Measurements from ENCODE around the gene POPDC2. TPM values are rescaled to one million over a fixed set of nuclear protein-coding genes. Genes with fewer than 3 reads are reported as not detected.

POPDC2 gene
- total and polyA plus RNA-seq, 8 donors = 1.3 to 6.6 (median 4.8) TPM

DNA sequence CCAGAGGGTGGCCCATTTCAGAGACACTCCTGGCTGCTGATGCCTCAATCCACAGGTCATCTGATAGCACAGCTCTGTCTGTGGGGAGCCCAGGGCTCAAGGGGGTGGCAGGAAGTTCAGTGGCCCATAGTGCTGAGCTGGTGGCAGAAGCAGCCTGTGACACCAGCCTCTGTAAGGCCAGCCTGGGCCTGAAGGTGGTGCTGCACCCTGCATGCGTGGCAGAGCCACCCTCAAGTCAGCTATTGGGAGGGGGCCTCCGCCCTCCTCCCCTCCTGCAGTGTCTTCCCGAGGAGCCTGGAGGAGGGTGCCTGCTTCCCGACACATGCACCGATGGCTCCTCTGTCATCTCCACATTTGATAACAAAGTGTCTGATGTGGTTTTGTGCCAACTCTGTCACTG, 59.7 kb downstream of the POPDC2 start:
- no peaks in the 10 kb centered on the region for H3K36me3 ChIP-seq
- no peaks in the 10 kb centered on the region for H3K27me3 ChIP-seq
- DNase-seq = peak in 1 of 4 donors; percentile 70
- no peak overlapping the region for H3K4me3 ChIP-seq
- TF ChIP-seq, protein P1, sequence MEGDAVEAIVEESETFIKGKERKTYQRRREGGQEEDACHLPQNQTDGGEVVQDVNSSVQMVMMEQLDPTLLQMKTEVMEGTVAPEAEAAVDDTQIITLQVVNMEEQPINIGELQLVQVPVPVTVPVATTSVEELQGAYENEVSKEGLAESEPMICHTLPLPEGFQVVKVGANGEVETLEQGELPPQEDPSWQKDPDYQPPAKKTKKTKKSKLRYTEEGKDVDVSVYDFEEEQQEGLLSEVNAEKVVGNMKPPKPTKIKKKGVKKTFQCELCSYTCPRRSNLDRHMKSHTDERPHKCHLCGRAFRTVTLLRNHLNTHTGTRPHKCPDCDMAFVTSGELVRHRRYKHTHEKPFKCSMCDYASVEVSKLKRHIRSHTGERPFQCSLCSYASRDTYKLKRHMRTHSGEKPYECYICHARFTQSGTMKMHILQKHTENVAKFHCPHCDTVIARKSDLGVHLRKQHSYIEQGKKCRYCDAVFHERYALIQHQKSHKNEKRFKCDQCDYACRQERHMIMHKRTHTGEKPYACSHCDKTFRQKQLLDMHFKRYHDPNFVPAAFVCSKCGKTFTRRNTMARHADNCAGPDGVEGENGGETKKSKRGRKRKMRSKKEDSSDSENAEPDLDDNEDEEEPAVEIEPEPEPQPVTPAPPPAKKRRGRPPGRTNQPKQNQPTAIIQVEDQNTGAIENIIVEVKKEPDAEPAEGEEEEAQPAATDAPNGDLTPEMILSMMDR (IDR thresholded peaks at IDR 0.05) = peak; percentile 31 to 35
- peak overlapping the region in 1 of 2 donors; percentile 42 for H3K27ac ChIP-seq
- H3K9me3 ChIP-seq = no peaks in the 10 kb centered on the region
- peaks cover 17 to 32% of the 10 kb centered on the region in 2 donors for H3K4me1 ChIP-seq
- peak; percentile 59 for ATAC-seq
- intact Hi-C loops (cut with DNase I) = no loop called here

DNA sequence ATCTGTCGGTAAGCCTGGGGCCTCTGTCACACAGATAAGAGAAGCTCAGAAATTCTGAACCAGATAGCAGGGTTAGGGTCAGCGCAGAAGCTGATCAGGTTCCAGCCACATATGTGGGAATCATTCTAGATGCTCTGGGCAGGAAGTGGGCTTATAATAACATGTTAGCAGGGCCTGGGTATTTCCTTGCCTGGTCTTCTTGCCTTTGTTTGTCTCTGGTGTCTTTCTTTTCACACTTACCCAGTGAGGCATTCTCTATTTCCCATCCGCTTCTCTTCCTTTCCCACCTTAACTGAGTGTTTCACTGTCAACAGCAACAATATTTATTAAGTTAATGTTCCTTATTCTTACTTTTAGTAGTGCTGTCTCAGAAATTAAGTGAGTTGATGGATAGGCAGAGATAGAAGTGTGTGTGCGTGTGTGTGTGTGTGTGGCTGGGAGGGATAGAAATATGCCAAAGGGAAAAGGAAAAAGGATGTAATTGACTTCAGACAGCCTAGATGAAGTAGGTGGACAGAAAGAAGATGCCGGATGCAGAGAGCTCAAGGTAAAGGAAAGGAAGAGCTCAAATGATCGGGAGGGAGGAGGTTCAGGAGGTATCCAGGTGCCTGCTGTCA, 60.7 kb downstream of the POPDC2 start:
- H3K27ac ChIP-seq = peak overlapping the region in 1 of 2 donors; percentile 42
- H3K9me3 ChIP-seq = no peaks in the 10 kb centered on the region
- DNase-seq (no peak), ATAC-seq (no peak)
- no peak overlapping the region for H3K4me3 ChIP-seq
- peaks cover 17 to 33% of the 10 kb centered on the region in 2 donors for H3K4me1 ChIP-seq
- TF ChIP-seq, protein P1 (IDR thresholded peaks at IDR 0.05) = no peak
- no peaks in the 10 kb centered on the region for H3K27me3 ChIP-seq
- intact Hi-C loops (cut with DNase I) = loop anchor here in 1 of 2 donors (10.0 kb wide), 1 partner anchor 75 kb away; the partner anchor contains the start of gene COX17
- H3K36me3 ChIP-seq = no peaks in the 10 kb centered on the region

DNA sequence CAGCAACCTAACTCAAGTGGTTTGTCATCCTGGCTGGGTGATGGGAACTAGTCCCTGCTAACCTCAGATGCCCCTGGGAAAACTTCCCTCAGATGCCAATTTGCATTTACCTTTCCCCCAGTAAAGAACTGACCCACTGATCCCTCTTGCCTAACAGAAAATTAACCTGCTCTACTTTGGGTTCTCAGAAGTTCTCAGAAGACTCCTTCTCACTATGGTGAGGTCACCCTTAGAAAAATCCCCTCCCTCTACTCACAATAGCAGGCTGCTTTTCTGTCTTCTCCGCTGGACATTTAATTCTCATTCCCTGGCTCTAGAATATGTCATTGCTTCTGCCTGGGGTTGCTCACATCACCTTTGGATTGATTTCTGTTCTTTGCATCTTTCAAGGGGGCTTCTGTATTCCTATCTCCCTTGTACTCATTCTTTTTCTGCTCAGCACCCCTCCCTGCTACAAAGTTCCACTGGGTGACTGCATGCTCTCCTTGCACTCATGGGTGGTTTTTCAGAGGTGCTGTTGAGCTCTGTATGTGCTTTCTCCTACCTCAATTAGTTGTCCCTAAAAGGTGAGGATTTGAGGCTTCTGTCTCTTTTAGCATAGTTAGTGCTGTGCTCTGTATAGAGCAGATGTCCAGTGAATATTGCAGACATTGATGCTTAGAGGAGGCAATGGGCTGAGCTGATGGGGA, 61.8 kb downstream of the POPDC2 start:
- Histone ChIP-seq H3K27me3 (no peaks in the 10 kb centered on the region), H3K9me3 (no peaks in the 10 kb centered on the region), H3K36me3 (no peaks in the 10 kb centered on the region), H3K4me3 (no peak overlapping the region), H3K4me1 (peaks cover 17 to 33% of the 10 kb centered on the region in 2 donors), H3K27ac (peak overlapping the region in 1 of 2 donors; percentile 69)
- ATAC-seq (no peak), DNase-seq (no peak)
- TF ChIP-seq, protein P1 (IDR thresholded peaks at IDR 0.05) = no peak
- intact Hi-C loops (cut with DNase I) = loop anchor here in 1 of 2 donors (10.0 kb wide), 1 partner anchor 76 kb away; the partner anchor contains the start of gene COX17

DNA sequence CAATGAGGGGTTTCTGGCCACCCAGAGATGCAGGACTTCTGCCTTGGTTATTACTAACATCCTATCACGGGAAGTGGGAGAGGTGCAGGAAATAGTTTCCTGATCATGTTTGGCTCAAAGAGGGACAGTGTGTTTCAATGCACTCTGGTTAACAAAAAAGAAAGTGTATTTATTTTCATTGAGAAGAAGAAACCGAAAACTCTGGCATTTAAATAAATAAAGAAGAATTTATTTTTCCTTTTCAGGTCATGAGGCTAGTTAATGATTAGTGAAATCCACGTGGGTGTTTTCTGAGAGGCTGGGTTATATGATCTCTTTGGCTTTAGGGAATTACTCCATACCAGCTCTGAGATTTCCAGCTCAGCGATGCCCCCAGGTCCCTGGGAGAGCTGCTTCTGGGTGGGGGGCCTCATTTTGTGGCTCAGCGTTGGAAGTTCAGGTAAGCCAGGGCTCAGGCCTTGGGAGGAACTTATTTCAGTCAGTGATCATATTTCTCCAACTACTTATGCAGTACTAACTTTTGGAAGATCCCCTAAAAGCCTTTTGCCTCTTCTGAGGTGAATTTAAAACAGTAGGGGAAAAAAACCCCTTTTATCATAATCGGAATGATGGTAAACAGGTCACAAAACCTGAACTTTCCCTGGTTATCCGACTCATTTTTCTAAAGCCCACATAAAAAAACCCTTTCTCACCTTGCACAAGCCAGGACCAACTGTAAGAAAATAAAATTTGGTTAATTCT, 62.7 kb downstream of the POPDC2 start, which contains the start of gene PLA1A:
PLA1A (plus strand) TSS at position 338 of the 741 bp plus-strand sequence; CDS start at position 367, 29 bp downstream.
- Histone ChIP-seq H3K4me1 (peaks cover 10 to 33% of the 10 kb centered on the region in 2 donors), H3K4me3 (no peak within 1 kb of the TSS), H3K36me3 (no peaks in the 10 kb centered on the region), H3K27me3 (no peaks in the 10 kb centered on the region), H3K27ac (peak within 1 kb of the TSS; percentile 37 to 69), H3K9me3 (no peaks in the 10 kb centered on the region)
- TF ChIP-seq, protein P1 (IDR thresholded peaks at IDR 0.05) = no peak
- intact Hi-C loops (cut with DNase I) = loop anchor here in 1 of 2 donors (10.0 kb wide), 1 partner anchor 77 kb away; the partner anchor contains the start of gene COX17
- ATAC-seq (peak; percentile 39), DNase-seq (peak in 1 of 4 donors; percentile 23)
